GM19239 (cell line): ENCODE data around the gene EPN1.
A peak's percentile ranks its signal among the peaks of the same experiment; 100 is the strongest.

Experiments
- DNase-seq: peaks from one replicate; pipeline ENCODE4 v3.0.0; 2011; ENCODE audit warnings: low spot score; ENCODE audit not compliant: insufficient read length
- FAIRE-seq: peaks from 2 replicates; lab custom pipeline; 2011; peaks lifted over from hg19 to GRCh38; lab: Jason Lieb, UNC

EPN1 gene

DNA sequence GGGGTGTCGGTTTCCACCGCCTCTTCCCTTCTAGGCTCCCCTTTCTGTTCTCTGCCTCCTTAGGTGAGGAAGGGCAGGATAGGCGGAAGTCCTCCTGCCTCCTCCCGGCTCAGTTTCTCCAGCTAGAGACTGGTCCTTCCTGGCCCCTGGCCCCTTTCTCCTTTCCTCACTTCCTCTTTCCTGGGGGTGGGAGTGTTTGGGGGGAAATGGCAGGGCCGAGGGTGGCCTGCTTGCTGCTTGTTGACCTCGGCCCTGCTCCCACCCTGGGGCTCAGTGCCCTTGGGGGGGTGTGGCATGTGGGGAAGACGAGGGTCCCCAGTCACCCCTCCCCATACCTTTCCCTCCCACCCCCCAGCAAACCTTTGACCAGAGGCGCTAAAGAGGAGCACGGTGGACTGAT is 15.2 kb upstream of the EPN1 start:
- no peak for DNase-seq
- FAIRE-seq = no peak

DNA sequence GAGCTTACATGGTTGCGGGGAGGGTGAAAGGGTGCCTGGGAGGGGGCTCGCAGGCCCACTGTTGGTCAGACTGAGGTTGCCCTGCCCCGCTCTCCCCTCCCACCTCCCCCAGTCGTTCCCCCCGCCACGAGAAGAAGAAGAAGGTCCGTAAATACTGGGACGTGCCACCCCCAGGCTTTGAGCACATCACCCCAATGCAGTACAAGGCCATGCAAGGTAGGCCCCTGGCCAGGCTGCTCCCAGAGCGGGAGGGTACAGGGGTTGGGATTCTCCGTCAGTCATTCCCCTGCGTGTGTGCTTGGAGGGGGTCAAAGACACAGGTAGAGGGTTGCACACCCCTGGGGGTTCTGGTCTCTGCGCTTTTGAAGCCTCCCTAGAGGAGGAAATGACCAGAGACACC is 14.6 kb upstream of the EPN1 start:
- no peak for FAIRE-seq
- DNase-seq = no peak

DNA sequence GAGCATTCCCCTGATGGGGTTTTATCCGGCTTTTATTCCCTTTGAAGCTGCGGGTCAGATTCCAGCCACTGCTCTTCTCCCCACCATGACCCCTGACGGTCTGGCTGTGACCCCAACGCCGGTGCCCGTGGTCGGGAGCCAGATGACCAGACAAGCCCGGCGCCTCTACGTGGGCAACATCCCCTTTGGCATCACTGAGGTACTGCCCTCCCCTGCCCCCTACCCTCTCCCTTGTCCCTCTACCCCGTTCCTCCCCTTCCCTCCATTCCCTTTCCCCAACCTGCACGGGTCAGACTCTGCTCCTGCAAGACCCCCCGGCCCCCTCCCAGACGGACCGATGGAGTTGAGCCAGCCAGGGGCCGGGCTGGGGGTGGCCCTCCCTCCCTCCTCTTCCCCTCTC is 14.0 kb upstream of the EPN1 start:
- no peak for FAIRE-seq
- no peak for DNase-seq

DNA sequence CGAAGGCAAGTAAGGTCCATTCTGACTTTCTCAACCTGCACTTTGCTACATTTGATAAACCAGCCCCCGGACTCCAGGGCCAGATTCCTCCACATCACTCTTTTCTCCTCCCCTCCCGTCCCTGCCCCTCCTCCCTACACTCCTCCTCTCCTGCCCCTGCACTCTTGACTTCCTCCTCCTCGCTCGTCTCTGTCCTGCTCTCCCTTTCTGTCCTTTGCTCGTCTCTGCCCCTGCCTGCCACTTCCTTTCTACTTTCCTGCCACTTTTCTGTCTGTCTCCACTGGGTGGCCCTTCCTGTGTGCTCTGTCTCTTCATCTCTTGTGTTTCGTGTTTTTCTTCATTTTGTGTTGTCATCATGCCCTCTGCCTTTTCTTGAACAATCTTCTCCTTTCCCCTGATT is 13.2 kb upstream of the EPN1 start:
- DNase-seq = no peak
- no peak for FAIRE-seq

DNA sequence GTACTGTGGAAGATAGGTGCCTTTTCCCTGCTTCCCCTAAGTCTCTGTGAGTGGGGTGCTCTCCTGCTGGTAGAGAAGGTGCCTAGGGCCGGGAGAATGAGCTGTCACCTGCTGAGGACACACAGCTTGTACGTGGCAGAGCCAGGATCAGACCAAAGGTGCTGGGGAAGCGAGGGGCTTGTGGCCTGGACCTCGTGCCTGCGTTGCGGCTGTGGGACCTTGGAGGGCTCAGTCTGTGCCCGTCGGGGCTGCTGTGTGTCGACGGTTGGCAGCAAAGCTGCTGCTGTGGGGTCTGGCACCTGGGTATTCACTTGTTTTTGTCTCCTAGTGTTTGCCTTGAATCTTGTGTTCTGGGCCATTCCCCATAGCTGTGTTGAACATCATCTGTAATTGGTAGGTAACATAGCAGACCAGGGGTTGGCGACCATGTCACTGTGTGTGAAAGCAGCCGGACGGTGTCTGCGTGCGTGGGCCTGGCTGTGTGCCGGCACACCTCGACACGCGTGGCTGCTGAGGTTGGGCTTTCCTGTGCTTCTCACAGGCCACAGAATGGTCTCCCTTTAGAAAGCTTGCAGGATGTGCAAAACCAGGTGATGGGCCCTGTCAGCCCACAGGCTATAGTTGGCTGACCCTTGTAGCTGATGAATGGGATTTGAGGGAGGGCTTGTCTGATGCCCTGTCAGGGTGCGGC is 11.0 kb upstream of the EPN1 start:
- DNase-seq (no peak), FAIRE-seq (no peak)

DNA sequence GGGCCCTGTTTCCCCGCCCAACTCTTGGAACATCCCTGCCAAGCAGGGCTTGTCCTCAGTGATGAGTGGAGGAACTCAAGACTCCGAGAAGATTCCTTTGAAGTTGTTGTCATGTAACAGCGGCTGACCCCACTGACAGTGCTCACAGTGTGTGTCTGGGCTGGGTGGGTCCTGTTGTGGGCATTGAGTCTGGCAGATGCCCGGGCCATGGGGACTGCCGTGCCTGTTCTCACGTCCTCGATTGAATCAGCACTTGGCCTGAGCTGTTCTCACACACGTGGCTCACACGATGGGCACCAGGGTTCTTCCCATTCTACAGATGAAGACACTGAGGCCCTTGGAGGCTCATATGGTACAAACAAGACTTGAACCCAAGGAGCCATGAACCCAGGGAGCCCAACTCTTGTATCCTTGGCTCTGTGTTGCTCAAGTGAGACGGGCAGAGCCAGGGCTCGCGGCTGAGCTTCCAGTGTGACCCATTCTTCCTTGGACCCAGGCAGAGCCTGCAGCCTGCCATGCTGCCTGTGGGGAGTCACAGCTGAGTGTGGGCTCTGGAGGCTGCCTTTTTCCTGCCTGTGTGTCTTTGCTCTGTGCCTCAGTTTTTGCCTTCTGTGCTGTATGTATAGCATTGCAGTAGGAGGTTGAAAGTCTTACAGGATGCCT is 8.6 kb upstream of the EPN1 start:
- DNase-seq = no peak
- no peak for FAIRE-seq

DNA sequence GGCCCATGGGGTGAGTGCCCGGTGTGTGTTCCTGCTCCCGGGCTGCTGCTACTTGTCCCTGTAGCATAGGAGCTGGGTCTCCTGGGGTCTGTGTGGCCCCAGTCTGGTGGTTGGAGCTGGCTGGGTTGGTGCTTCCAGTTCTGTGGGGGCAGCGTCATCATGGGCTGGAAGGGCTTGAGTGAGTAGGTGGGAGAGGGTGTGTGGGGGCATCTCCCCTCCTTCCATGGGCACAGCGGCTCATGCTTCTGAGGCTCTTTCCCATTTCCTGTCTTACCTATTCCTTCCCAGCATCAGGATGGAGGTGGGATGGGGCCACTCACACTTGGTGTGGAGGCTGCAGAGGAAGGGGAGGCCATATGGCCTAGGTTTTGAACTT is 8.0 kb upstream of the EPN1 start:
- DNase-seq (no peak), FAIRE-seq (no peak)

DNA sequence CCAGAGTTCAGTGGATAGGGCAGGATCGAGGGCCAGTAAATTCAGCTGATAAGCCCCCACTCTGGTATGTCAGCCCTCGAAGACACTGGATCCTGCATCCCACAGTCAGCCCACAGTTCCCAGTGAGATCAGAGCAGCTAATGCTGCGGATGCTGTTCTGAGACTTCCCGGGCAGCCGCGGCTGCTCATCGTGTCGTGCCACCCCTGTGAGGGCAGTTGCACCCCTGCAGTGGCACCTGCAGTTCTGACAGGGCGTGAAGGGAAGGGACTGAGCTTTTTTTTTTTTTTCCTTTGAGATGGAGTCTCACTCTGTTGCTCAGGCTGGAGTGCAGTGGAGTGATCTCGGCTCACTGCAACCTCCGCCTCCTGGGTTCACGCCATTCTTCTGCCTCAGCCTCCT is 7.5 kb upstream of the EPN1 start:
- DNase-seq (no peak), FAIRE-seq (no peak)

DNA sequence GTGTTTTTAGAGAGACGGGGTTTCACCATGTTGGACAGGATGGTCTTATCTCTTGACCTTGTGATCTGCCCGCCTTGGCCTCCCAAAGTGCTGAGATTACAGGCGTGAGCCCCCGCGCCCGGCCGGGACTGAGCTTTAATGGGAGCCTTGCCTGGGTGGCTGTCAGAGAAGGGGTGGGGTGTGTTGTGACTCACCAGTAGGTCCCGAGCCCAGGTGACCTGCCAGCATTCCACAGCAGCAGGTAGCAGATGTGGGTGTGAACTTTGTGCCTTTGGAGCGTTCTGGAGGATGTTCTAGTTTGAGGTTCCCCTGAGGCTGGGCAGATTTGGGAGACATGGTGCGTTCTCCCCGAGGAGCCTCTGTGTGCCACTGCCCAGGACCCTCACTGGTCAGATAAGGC is 7.1 kb upstream of the EPN1 start:
- FAIRE-seq = no peak
- no peak for DNase-seq

DNA sequence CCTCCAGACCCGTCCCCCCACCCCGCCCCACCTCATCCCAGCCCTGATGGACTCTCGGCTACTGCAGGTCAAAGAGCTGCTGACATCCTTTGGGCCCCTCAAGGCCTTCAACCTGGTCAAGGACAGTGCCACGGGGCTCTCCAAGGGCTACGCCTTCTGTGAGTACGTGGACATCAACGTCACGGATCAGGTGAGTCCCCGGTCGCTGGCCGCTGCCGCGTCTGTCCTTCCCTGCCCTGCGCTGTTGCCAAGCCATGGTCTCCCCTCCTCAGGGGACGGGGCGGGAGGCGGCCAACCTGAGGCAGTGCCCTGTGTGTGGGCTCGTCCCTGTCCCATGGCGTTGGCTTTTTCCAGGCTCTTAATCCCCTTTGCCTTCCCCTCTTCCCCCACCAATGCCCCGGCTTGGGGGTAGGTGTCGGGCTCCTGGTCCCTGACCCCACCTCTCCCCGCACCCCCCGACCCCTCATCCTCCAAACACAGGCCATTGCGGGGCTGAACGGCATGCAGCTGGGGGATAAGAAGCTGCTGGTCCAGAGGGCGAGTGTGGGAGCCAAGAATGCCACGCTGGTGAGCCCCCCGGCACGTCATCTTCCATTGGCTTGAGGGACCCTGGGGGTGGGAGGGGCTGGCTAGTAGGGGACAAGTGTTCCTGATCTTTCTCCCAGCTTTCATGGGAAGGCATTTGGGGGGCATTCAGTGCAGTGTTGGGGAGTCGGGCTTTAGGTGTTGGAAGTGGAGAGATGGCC is 6.2 kb upstream of the EPN1 start:
- FAIRE-seq (no peak), DNase-seq (no peak)

DNA sequence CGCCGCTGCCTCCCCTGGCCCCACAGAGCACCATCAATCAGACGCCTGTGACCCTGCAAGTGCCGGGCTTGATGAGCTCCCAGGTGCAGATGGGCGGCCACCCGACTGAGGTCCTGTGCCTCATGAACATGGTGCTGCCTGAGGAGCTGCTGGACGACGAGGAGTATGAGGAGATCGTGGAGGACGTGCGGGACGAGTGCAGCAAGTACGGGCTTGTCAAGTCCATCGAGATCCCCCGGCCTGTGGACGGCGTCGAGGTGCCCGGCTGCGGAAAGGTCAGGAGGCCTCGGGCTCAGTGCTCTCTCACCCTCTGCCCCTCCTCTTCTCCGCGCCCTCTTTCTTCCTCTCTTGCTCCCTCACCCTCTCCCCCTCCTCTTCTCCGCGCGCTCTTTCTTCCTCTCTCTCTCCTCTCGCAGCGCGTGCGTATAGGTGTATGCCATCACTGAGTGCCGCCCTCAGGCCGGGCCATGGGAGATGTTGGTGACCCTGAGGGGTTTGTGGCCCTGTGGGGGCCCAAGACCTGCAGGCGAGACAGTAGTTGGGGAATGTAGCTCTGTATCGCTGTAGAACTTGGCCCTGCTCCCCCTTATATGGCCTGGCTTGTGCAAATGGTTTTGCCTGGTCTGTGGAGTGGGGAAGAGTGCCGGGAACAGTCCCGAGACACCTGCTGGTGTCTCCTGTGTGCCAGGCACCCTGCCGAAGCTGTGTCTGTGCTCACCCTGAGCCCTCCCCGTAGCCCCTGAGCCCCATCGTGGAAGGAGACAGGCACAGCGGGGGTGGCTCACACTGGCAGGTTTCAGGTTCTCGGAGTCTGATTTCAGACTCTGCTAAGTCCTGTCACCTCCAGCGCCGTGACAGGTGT is 5.4 kb upstream of the EPN1 start:
- FAIRE-seq (no peak), DNase-seq (no peak)

DNA sequence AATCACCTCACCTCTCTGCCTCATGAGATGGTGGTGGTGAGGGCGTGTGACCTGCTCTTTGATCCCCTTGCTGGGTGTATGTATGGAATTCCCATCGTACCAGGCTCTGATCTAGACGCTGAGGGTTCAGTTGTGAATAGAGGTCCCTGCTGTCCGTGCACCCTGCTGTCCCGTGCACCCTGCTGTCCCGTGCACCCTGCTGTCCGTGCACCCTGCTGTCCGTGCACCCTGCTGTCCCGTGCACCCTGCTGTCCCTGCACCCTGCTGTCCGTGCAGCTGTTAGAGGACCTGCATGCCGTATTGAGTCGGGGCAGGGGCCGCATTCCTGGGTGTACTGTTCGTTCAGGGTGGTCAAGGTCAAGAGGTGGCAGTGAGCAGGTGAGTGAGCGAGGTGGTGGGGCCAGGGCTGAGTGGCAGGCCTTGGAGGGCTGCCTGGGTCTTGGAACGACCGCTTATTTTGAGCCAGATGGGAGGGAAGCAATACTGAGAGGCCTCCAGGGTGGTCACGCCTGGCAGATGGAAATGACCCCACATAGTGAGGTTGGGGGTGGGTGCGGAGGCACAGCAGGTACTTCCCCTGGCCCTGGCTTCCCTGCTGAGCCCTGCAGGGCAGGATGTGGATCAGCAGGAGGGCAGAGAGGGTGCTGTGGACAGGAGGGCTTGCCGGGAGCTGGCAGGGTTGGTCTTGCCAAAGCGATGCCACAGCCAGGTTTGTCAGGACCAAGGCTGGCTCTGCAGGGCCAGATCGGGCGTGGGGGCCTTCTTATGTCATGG is 4.6 kb upstream of the EPN1 start:
- DNase-seq = no peak
- FAIRE-seq = peak; percentile 66

DNA sequence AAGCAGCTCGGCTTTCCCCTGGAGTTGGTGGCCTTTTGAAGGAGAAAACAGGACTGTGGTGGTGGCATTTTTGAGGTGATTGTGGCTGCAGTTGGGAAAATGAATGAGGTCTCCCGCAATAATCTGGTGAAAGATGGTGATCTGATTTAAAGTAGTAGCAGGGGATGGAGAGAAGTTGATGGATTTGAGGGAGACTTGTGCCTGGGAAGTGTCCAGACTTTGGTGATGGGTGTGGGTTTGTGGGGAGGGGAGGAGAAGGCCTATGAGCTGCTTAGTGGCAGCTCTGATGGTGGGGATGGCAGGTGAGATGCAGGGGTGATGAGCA is 4.0 kb upstream of the EPN1 start:
- DNase-seq (no peak), FAIRE-seq (no peak)

DNA sequence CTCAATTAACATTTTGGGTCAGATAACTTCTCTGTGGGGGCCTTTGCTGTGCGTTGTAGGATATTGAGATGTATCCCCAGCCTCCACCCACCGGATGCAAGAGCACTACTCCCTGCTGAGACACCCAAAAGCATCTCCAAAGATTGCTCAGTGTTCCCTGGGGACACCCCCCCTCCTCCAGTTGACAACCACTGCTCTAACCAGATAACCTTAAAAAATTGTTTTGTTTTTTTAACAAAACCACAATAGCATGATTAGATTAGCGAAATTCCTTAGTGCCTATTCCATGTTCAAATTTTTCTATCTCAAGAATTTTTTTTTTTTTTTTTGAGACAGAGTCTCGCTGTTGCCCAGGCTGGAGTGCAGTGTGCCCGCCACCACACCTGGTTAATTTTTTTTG is 2.6 kb upstream of the EPN1 start:
- DNase-seq (no peak), FAIRE-seq (no peak)

DNA sequence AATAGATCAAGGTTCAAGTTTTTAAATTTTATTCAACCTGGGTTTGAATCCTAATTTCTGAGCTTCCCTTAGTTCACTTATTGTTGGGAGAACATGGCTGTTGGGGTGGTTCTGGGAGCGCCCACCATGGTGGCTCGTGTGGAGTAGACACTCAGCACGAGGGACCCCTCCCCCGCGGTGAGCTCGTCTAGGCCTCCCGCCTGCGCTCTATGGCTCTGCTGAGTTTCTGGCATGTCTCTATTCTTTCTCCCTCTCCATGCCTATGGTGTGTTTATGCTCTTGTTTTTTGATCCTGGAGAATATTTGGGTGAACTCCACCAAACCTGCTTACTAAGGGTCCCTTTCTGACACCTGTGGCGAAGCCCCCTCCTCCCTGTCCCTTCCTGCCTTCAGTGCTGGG is 1.6 kb upstream of the EPN1 start:
- FAIRE-seq (no peak), DNase-seq (no peak)

DNA sequence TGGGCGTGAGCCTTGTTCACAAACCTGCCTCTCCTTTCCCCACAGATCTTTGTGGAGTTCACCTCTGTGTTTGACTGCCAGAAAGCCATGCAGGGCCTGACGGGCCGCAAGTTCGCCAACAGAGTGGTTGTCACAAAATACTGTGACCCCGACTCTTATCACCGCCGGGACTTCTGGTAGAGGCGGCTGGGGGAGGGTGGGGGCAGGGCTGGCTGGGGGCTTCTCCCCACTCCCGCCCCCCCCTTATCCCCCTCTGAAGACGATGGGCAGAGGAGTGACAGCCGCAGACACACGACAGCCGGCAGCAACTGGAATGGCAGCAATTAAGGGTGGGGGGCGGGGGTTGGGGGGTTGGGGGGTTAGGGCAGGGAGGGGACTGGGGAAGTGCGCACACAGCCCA is 1.1 kb upstream of the EPN1 start:
- FAIRE-seq (no peak), DNase-seq (no peak)

DNA sequence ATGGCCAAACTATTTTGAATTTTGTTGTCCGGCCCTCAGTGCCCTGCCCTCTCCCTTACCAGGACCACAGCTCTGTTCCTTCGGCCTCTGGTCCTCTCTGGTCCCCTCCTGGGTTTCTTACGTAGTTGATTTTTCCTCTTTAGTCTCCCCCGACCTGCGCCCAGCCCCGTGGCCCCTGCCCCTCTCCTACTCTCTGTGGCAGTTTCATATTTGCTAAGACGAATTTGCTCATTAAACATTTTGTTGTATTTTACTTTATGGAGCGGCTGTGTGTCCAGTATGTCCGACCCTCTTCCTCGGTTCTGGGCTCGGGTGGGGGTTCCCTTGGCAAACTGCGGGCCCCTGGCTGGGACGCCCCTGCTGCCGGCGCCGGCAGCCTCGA is 576 bp upstream of the EPN1 start:
- FAIRE-seq = peak; percentile 33
- DNase-seq = no peak

DNA sequence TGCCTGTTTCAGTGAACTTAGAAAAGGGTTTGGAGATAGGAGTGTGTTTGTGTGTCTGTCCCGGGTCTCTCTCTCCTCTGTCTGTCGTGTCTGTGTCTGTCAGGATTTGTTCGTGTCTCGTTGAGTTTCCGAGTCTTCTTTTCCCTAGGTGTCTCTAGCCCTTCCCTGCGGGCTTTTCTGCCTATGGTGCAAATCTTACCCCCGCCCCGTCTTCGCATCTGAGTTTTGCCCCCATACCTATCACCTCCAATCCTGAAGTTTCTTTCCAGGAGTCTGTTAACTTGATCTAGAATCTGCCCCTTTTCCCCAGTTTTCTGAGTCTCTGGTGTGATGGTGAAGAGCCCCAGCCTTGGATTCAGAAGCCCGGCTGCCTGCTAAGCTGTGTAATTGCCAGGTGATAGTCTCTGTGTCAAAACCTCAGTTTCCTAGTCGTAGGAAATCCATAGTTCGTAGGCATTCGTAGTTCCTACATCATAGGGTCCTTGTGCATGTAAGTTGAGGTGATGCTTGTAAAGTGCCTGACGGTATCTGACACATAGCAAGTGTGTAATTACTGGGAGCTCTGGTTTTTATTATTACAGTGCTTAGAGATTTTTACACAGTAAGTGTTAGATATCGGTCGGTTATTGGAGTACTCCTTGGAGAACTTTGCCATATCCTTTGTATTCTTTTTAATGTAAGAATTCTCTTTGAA is 782 bp downstream of the EPN1 start:
- FAIRE-seq = no peak

DNA sequence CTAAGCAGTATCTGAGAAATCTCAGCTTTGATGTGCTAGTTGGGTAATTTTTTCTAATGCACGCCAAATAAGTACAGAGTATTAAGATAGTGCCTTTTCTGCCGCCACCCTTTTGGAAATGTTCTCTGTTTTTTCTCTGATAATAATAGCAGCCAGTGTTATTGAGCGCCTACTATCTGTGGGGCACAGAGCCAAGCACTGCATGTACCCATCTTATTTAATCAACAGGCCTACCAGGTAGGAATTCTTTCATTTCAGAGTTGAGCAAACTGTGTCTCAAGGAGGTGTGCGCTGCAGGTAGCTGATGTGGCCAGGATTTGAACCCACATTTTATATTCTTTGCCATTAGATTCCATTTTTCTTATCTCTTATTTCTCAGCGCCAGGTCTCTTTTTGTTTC is 1.4 kb downstream of the EPN1 start:
- FAIRE-seq (peak; percentile 11), DNase-seq (no peak)

More for the DNA sequence above, 782 bp downstream of the EPN1 start:
- no peak for DNase-seq
